ENCODE data around the gene NCF4. TPM values are rescaled to one million over a fixed set of nuclear protein-coding genes. Genes with fewer than 3 reads are reported as not detected.

NCF4 gene
- total and polyA plus RNA-seq, 9 of the 15 experiments (the other 6 are each of a cell fraction or from before 2014, with no cell fraction given), result 0.04 to 0.95 (median 0.33) TPM

- peak; percentile 47; the same call in 1 of the 2 replicates for TF ChIP-seq USF1 (CRISPR knock-in tag; IDR thresholded peaks at IDR 0.05)
- no peak for TF ChIP-seq ATF4 (CRISPR knock-in tag; IDR thresholded peaks at IDR 0.05)
- TF ChIP-seq ZFP30 (CRISPR knock-in tag; IDR thresholded peaks at IDR 0.05; ENCODE audit: borderline replicate concordance), result no peak
- TF ChIP-seq ZFX (CRISPR knock-in tag; IDR thresholded peaks at IDR 0.05), result peak; percentile 29; the same call in 1 of the 2 replicates
- TF ChIP-seq ZNF644 (tag; IDR thresholded peaks at IDR 0.05; ENCODE audit: low read depth), result no peak
- TF ChIP-seq BRF2 (IDR thresholded peaks at IDR 0.05; ENCODE audit: borderline replicate concordance, insufficient read depth, insufficient read length), result no peak
- no peak for TF ChIP-seq POLR2AphosphoS2 (IDR thresholded peaks at IDR 0.05; ENCODE audit: low read length)
- no peak for TF ChIP-seq WHSC1 (IDR thresholded peaks at IDR 0.05; ENCODE audit: low read length)
- no peak for TF ChIP-seq ZNF512 (tag; IDR thresholded peaks at IDR 0.05)
- no peak for TF ChIP-seq ZKSCAN3 (CRISPR knock-in tag; IDR thresholded peaks at IDR 0.05)
- TF ChIP-seq FOXK2 (conservative IDR thresholded peaks at IDR 0.05 in 1 of 2, IDR thresholded peaks at IDR 0.05 in 1 of 2; ENCODE audit: low read depth in 2 of 2), result no peak
- no peak for TF ChIP-seq ZNF165 (CRISPR knock-in tag; IDR thresholded peaks at IDR 0.05; ENCODE audit: borderline replicate concordance)
- no peak for TF ChIP-seq ZHX1 (conservative IDR thresholded peaks at IDR 0.05; ENCODE audit: low read length)
- peak; percentile 89 for TF ChIP-seq TFE3 (CRISPR knock-in tag; IDR thresholded peaks at IDR 0.05)
- 0 out of 2 replicates have a peak, but pooled peaks have one; percentile 21 for TF ChIP-seq USF2 (CRISPR knock-in tag; IDR thresholded peaks at IDR 0.05)
- no peak for TF ChIP-seq NFRKB (IDR thresholded peaks at IDR 0.05; ENCODE audit: low read depth)
Measured at GRCh38 chr22:36913427-36914389, 52.9 kb downstream of the NCF4 start, which contains the start of gene CSF2RB (continued).

All from K562 (cell line).